Prostate gland (tissue), 2 donors: ENCODE results near the gene HYAL4. TPM values are rescaled to one million over a fixed set of nuclear protein-coding genes. Genes with fewer than 3 reads are reported as not detected.
"Not testable (repeated sequence)": the region's sequence is repeated elsewhere in the genome, so short reads cannot be mapped to it uniquely, and the experiment has no call there.

Experiments used
- DNase-seq: peaks from one replicate; pipeline ENCODE4 v3.0.0-alpha.2; 2019; ENCODE audit warnings: low spot score
- H3K27ac ChIP-seq, 2 donors: fragments of 200-600 bp; sonication (generic); 2 replicates each; pipeline ENCODE4 v1.5.1; 2017 to 2019
- H3K27me3 ChIP-seq: fragments of 200-600 bp; sonication (generic); replicated peaks from 2 replicates; pipeline ENCODE4 v1.5.1; 2019; ENCODE audit not compliant: insufficient read depth
- H3K36me3 ChIP-seq, 2 donors: fragments of 200-600 bp; sonication (generic); 1 replicate in 1 of 2; 2 replicates in 1 of 2; pipeline versions ENCODE4 v1.5.1 to v1.8.1; 2017 to 2019
- H3K4me1 ChIP-seq: fragments of 200-600 bp; sonication (generic); replicated peaks from 2 replicates; pipeline ENCODE4 v1.5.1; 2019
- H3K4me3 ChIP-seq, 2 donors: fragments of 200-600 bp; sonication (generic); 2 replicates each; pipeline ENCODE4 v1.5.1; 2017 to 2019
- H3K9me3 ChIP-seq: fragments of 200-600 bp; sonication (generic); 2 replicates; pipeline ENCODE4 v1.5.1; 2017
- CTCF ChIP-seq, 4 experiments: fragments of 200-600 bp in 2 of 4; fragments of 450-650 bp in 2 of 4; sonication (generic) in 2 of 4; IDR thresholded peaks; 1 replicate in 3 of 4; 2 replicates in 1 of 4; pipeline ENCODE4 v1.5.1; 2016 to 2019; ENCODE audit warnings: antibody characterized with exemption in 4 of 4, mild to moderate bottlenecking in 2 of 4, moderate library complexity in 2 of 4
- POLR2A ChIP-seq: fragments of 450-650 bp; IDR thresholded peaks from one replicate; pipeline ENCODE4 v1.6.1; 2016; ENCODE audit warnings: antibody characterized with exemption, mild to moderate bottlenecking
- POLR2AphosphoS5 ChIP-seq: sonication (generic); formaldehyde crosslinking; IDR thresholded peaks from one replicate; pipeline ENCODE4 v1.6.1; 2017; ENCODE audit warnings: antibody characterized with exemption
- WGBS: methylation state at CpG from one replicate; pipeline ENCODE4 v1.1.5; 2018; 5-methylcytosine and 5-hydroxymethylcytosine counted together
- intact Hi-C: fragments of 100-400 bp; cut with DNase I; formaldehyde crosslinking; loops from one replicate; pipeline ENCODE4 v1.14.2; 2022
- total RNA-seq, 2 donors: library from RNA; depleted of rRNA; stranded (reverse); fragments of >200 nt; gene quantifications; one replicate each; pipeline ENCODE4 v1.1.0, GENCODE V29; 2016

The HYAL4 gene
- total RNA-seq, 2 donors from 2014 or later: 1.6 TPM; not detected in 1

- no peak for TF ChIP-seq POLR2AphosphoS5
- TF ChIP-seq POLR2A: no peak
- TF ChIP-seq CTCF (IDR thresholded peaks at IDR 0.05): no peak
Measured at GRCh38 chr7:123816916-123817315, 28.1 kb upstream of the HYAL4 start.

GRCh38 chr7:123819001-123819400 is 26.0 kb upstream of the HYAL4 start:
- 37% methylated on average over 4 of the region's 4 CpGs for WGBS
- intact Hi-C loops: no loop called here
- H3K36me3 ChIP-seq: no peaks in the 10 kb centered on the region
- H3K4me3 ChIP-seq: no peak overlapping the region
- no peaks in the 10 kb centered on the region for H3K27me3 ChIP-seq
- H3K27ac ChIP-seq: no peak overlapping the region
- DNase-seq: no peak
- TF ChIP-seq POLR2A: no peak
- no peak for TF ChIP-seq POLR2AphosphoS5
- no peak for TF ChIP-seq CTCF (IDR thresholded peaks at IDR 0.05)
- H3K4me1 ChIP-seq: no peaks in the 10 kb centered on the region
- H3K9me3 ChIP-seq: no peaks in the 10 kb centered on the region

More at GRCh38 chr7:123816916-123817315, 28.1 kb upstream of the HYAL4 start:
- Histone ChIP-seq H3K27me3 (no peaks in the 10 kb centered on the region), H3K27ac (no peak overlapping the region), H3K36me3 (no peaks in the 10 kb centered on the region), H3K4me3 (no peak overlapping the region), H3K4me1 (no peaks in the 10 kb centered on the region), H3K9me3 (no peaks in the 10 kb centered on the region)
- 71% methylated on average over 3 of the region's 3 CpGs for WGBS
- intact Hi-C loops: no loop called here
- no peak for DNase-seq

DNA sequence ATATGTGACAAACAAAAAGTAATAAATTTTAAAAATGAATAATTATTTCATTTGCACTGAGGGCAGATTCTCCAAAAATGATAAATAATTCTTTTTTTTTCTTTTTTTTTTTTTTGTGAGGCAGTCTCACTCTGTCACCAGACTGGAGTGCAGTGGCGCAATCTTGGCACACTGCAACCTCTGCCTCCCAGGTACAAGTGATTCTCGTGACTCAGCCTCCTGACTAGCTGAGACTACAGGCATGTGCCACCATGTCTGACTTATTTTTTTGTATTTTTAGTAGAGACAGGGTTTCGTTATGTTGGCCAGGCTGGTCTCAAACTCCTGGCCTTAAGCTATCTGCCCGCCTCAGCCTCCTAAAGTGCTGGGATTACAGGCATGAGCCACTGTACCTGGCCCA is 25.2 kb upstream of the HYAL4 start:
- H3K27ac ChIP-seq, H3K4me3 ChIP-seq, H3K27me3 ChIP-seq, intact Hi-C loops, H3K4me1 ChIP-seq, H3K36me3 ChIP-seq, H3K9me3 ChIP-seq, DNase-seq: not testable (repeated sequence)
- 82% methylated on average over 4 of the region's 4 CpGs for WGBS

DNA sequence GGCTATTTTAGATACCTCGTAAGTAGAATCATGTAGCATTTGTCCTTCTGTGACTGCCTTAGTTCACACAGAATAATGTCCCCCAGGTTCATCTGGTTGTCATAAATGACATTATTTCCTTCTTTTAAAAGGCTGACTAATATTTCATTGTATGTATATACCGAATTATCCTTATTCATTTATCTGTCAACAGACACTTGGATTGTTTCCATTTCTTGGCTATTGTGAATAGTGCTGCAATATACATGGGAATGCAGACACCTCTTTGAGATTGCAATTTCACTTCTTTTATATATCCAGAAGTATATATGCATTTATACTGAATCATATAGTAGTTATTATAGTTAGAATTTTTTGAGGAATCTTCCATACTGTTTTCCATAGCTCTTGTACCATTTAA is 24.1 kb upstream of the HYAL4 start:
- TF ChIP-seq POLR2AphosphoS5 (no peak), CTCF (IDR thresholded peaks at IDR 0.05) (no peak), POLR2A (no peak)
- DNase-seq: no peak
- intact Hi-C loops: no loop called here
- H3K4me3 ChIP-seq: no peak overlapping the region
- no peaks in the 10 kb centered on the region for H3K27me3 ChIP-seq
- no peak overlapping the region for H3K27ac ChIP-seq
- 88% methylated on average over 2 of the region's 2 CpGs for WGBS
- peaks cover 6% of the 10 kb centered on the region for H3K4me1 ChIP-seq
- no peaks in the 10 kb centered on the region for H3K36me3 ChIP-seq
- no peaks in the 10 kb centered on the region for H3K9me3 ChIP-seq

- H3K4me1 ChIP-seq: peaks cover 6% of the 10 kb centered on the region
- TF ChIP-seq CTCF (IDR thresholded peaks at IDR 0.05): no peak
- TF ChIP-seq POLR2AphosphoS5: no peak
- no peak for TF ChIP-seq POLR2A
- 94% methylated on average over 1 of the region's 1 CpG for WGBS
- DNase-seq: no peak
- H3K4me3 ChIP-seq: no peak overlapping the region
- no peaks in the 10 kb centered on the region for H3K36me3 ChIP-seq
- H3K9me3 ChIP-seq: no peaks in the 10 kb centered on the region
- no peaks in the 10 kb centered on the region for H3K27me3 ChIP-seq
- intact Hi-C loops: no loop called here
- no peak overlapping the region for H3K27ac ChIP-seq
Measured at GRCh38 chr7:123821320-123821719, 23.6 kb upstream of the HYAL4 start.
